ENCODE data around the gene SERAC1. TPM values are rescaled to one million over a fixed set of nuclear protein-coding genes. Genes with fewer than 3 reads are reported as not detected.

Gene SERAC1
- total RNA-seq, 4 donors from 2014 or later, result 4.7 to 9.6 (median 6.2) TPM

DNA sequence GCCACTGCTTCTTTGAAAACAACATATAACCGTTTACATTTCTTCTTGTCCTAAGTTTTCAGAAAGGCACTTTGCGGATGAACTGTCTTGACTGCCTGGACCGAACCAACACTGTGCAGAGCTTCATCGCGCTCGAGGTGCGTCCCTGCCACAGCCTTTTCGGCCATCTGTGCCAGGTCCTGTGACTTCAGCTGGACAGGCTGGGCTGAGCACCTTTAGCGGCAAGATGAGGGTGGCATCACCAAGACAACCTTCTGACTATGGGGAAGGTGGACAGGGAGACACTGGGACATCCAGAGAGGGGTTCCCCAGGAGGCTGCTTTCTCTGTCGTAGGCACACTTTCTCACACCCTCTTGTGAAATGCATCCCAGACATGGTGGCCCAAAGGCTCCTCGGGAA, 104.3 kb downstream of the SERAC1 start:
- peaks cover 0 to 25% (median 5%) of the 10 kb centered on the region in 4 donors for H3K4me1 ChIP-seq
- no peak for DNase-seq (ENCODE audit: low spot score in 2 of 2)
- peaks cover 0 to 28% (median 0%) of the 10 kb centered on the region in 3 donors for H3K36me3 ChIP-seq
- H3K4me3 ChIP-seq, result no peak overlapping the region
- no peak for TF ChIP-seq POLR2A (IDR thresholded peaks at IDR 0.05)
- no peak for TF ChIP-seq EP300 (IDR thresholded peaks at IDR 0.05)
- TF ChIP-seq, protein P1, sequence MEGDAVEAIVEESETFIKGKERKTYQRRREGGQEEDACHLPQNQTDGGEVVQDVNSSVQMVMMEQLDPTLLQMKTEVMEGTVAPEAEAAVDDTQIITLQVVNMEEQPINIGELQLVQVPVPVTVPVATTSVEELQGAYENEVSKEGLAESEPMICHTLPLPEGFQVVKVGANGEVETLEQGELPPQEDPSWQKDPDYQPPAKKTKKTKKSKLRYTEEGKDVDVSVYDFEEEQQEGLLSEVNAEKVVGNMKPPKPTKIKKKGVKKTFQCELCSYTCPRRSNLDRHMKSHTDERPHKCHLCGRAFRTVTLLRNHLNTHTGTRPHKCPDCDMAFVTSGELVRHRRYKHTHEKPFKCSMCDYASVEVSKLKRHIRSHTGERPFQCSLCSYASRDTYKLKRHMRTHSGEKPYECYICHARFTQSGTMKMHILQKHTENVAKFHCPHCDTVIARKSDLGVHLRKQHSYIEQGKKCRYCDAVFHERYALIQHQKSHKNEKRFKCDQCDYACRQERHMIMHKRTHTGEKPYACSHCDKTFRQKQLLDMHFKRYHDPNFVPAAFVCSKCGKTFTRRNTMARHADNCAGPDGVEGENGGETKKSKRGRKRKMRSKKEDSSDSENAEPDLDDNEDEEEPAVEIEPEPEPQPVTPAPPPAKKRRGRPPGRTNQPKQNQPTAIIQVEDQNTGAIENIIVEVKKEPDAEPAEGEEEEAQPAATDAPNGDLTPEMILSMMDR (IDR thresholded peaks at IDR 0.05), result no peak
- H3K27ac ChIP-seq, result no peak overlapping the region
- H3K9me3 ChIP-seq, result peaks cover 0 to 19% (median 0%) of the 10 kb centered on the region in 4 donors
- 96 to 97% methylated on average over 11 of the region's 11 CpGs for WGBS, 2 donors
- no peaks in the 10 kb centered on the region for H3K27me3 ChIP-seq

DNA sequence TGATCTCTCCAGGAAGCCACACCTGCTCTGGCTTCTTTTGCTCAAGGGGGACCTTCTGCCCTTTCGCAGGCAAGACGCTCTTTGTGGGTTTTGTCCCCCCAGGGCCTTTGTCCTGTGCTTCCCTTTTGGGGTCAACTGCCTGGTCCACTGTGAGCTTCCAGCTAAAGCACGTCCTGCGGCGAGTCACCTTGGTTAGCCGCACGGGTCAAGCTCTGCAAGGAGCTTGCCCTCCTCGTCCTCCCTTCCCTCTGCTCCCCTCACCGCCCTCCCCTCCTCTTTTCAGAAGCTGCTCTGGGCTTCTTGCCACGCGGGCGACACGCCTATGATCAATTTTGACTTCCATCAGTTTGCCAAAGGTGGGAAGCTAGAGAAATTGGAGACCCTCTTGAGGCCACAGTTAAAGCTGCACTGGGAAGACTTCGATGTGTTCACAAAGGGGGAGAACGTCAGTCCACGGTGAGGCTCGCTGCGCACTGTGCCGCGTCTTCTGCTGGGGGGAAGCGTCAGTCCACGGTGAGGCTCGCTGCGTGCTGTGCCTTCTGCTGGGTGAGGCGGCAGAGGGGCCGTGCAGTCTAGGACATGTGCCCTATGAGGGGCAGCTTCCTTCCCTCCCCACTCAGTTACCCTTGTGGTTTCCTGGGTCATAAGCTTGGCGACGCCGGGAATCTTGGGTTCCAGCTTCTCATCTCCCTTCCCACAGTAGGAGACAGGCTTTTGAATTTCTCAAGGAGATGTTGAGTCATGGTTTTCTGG, 106.2 kb downstream of the SERAC1 start:
- no peaks in the 10 kb centered on the region for H3K27me3 ChIP-seq
- H3K36me3 ChIP-seq, result peaks cover 0 to 28% (median 0%) of the 10 kb centered on the region in 3 donors
- no peak for DNase-seq (ENCODE audit: low spot score in 2 of 2)
- H3K4me1 ChIP-seq, result peaks cover 0 to 25% (median 5%) of the 10 kb centered on the region in 4 donors
- TF ChIP-seq EP300 (IDR thresholded peaks at IDR 0.05), result no peak
- TF ChIP-seq POLR2A (IDR thresholded peaks at IDR 0.05), result no peak
- TF ChIP-seq, protein P1 (IDR thresholded peaks at IDR 0.05), result no peak
- peaks cover 0 to 19% (median 0%) of the 10 kb centered on the region in 4 donors for H3K9me3 ChIP-seq
- no peak overlapping the region for H3K27ac ChIP-seq
- WGBS, 2 donors, result 93 to 95% methylated on average over 29 of the region's 29 CpGs
- no peak overlapping the region for H3K4me3 ChIP-seq

DNA sequence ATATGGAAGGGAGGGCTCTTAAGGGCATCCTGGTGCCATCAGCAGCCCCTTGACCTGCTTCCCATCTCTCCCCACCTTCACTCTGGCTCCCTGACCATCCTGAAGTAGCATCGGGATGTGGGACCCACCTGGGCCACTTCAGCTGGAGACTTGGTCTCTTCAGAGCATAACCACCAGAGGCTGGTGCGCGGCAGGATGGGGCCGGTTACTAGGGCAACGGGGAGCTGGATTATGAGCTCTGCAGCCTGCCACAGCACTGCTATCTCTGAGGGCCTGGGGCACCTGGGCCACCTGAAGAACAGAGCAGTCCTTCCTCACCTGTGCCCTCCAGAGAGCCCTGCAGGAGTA, 106.7 kb downstream of the SERAC1 start:
- H3K27me3 ChIP-seq, result no peaks in the 10 kb centered on the region
- H3K4me3 ChIP-seq, result no peak overlapping the region
- TF ChIP-seq EP300 (IDR thresholded peaks at IDR 0.05) (no peak), POLR2A (IDR thresholded peaks at IDR 0.05) (no peak)
- TF ChIP-seq, protein P1 (IDR thresholded peaks at IDR 0.05), result no peak
- DNase-seq (ENCODE audit: low spot score in 2 of 2), result no peak
- H3K4me1 ChIP-seq, result peaks cover 0 to 26% (median 5%) of the 10 kb centered on the region in 4 donors
- peaks cover 0 to 19% (median 0%) of the 10 kb centered on the region in 4 donors for H3K9me3 ChIP-seq
- no peak overlapping the region for H3K27ac ChIP-seq
- 70 to 97% methylated on average over 2 to 5 of the region's 5 CpGs for WGBS, 2 donors
- H3K36me3 ChIP-seq, result peaks cover 0 to 28% (median 0%) of the 10 kb centered on the region in 3 donors

DNA sequence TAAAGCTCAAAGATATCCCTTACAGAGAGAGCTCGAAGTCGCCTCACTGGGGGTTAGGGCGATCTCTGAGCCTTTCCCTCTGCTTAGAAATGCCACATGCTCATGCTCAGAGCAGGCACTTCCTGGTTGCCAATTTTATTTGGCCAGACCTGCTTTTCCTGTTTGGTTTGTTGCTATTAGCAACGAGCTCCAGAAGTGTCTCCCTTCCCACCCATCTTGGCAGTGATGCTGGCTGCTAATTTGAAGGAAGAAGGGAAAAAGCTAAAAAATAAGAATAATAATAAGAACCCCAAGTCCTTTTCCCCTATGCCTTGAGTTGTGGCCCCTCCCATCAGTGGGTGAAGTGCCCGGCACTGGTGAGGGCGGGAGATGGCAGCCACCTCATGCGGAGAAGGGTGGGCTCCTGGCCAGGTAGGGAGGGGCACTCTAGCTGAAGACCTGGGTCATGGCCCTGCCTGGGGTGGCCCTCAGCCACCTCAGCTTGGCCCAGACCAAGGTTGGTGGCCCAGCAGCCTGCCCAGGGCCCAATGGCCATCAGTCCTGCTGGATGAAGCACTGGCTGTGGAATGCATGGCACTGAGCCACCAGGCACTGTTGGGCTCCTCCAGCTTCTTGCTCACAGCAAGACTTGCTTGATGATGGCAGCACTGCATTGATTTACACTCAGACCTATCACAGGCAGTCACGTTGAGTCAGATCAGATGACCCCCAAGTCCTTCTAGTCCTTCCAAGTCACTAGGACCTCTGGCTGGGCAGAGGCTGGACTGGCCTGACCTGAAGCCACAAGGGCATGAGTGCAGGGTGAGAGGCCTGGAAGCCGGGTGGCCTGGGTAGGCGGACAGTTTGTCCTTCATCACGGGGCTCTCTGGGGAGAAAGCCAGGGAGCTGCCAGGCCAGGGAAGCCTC, 107.4 kb downstream of the SERAC1 start:
- Histone ChIP-seq H3K27ac (peak overlapping the region; percentile 41 to 83 (median 64)), H3K4me1 (peaks cover 0 to 26% (median 5%) of the 10 kb centered on the region in 4 donors), H3K9me3 (peaks cover 0 to 19% (median 0%) of the 10 kb centered on the region in 4 donors), H3K36me3 (peaks cover 0 to 28% (median 0%) of the 10 kb centered on the region in 3 donors), H3K4me3 (peak overlapping the region in 1 of 4 donors; percentile 15), H3K27me3 (no peaks in the 10 kb centered on the region)
- TF ChIP-seq POLR2A (IDR thresholded peaks at IDR 0.05) (no peak), EP300 (IDR thresholded peaks at IDR 0.05) (no peak)
- TF ChIP-seq, protein P1 (IDR thresholded peaks at IDR 0.05), result no peak
- 62 to 63% methylated on average over 11 of the region's 11 CpGs for WGBS, 2 donors
- peak; percentile 41 to 53 for DNase-seq (ENCODE audit: low spot score in 2 of 2)

Other genes with a start within 250 kb of the SERAC1 start
- gene SYNJ2, start 186.4 kb downstream of the SERAC1 start, total RNA-seq, result 10 to 100 TPM in 1 of 4 donors, 1 to 10 TPM in 3; 4.4 to 10.5 (median 5.6) TPM
- gene GTF2H5, start 88 bp upstream of the SERAC1 start, total RNA-seq, result 1 to 10 TPM; 2.7 to 5.0 (median 3.9) TPM
- 100 to 1,000 TPM in 2 of 4 donors, 10 to 100 TPM in 2; 91.2 to 109 (median 101) TPM for gene TULP4, start 144.2 kb upstream of the SERAC1 start, total RNA-seq

Data from tibial nerve (tissue), 4 donors.